ENCODE measurements around the gene RPL39L.

DNA sequence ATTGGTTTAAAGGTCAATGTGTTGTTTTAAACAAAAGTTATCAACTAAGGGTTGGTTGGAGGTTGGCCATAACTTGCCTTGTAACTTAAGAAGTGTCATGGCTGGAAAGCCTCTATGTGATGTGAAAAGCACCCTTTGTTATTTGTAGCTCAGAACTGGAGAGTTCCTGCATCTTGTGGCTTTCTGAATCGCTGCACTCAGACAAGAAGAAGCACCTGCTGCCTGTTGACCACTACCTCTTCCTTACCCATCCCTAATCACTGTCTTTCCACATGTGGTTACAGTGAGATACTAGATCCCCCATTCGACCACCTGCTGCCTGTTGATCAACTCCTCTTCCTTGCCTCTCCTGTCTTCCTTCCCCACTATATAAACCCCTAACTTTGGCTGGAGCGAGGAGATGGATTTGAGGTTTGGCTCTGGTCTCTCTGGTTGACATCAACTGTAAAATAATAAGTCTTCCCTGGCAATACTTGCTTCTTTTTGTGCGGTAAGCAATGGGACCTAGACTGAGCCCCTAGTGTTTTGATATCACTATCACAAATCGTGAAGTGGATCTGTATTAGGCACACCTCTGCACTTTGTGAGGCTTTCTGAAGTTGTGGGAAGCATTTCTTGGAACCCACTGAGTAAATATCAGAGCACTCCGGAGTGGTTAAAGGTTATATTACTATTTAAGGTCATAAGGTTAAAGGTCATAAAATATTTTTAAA is 13.8 kb downstream of the RPL39L start:
- no peak for TF ChIP-seq SUZ12 (IDR thresholded peaks at IDR 0.05; ENCODE audit: extremely low read depth, insufficient read depth, insufficient read length)
- TF ChIP-seq YY1 (IDR thresholded peaks at IDR 0.05; ENCODE audit: insufficient read depth, insufficient read length): no peak
- no peak for TF ChIP-seq ZNF274 (IDR thresholded peaks at IDR 0.05; ENCODE audit: low read depth, low read length)
